Parathyroid adenoma (tissue), 2 donors: ENCODE results near the gene SIK3.

Source experiments
- H2AFZ ChIP-seq: fragments of 300-600 bp; sonication (generic); one replicate; pipeline ENCODE4 v1.7.0; 2017; ENCODE audit warnings: antibody characterized with exemption, mild to moderate bottlenecking
- H3K27ac ChIP-seq: fragments of 300-600 bp; sonication (generic); one replicate; pipeline ENCODE4 v1.7.0; 2017
- H3K27me3 ChIP-seq: fragments of 300-600 bp; sonication (generic); one replicate; pipeline ENCODE4 v1.7.0; 2017; ENCODE audit warnings: low read length; ENCODE audit not compliant: control insufficient read depth, insufficient read depth
- H3K36me3 ChIP-seq: fragments of 300-600 bp; sonication (generic); one replicate; pipeline ENCODE4 v1.7.0; 2017; ENCODE audit warnings: low read length; ENCODE audit not compliant: control insufficient read depth, insufficient read depth
- H3K4me1 ChIP-seq: fragments of 300-600 bp; sonication (generic); one replicate; pipeline ENCODE4 v1.7.0; 2017; ENCODE audit warnings: control low read depth
- H3K4me2 ChIP-seq: fragments of 300-600 bp; sonication (generic); one replicate; pipeline ENCODE4 v1.7.0; 2017; ENCODE audit warnings: low read length
- H3K4me3 ChIP-seq: fragments of 300-600 bp; sonication (generic); one replicate; pipeline ENCODE4 v1.7.0; 2017; ENCODE audit warnings: low read depth, low read length
- H3K79me2 ChIP-seq: fragments of 300-600 bp; sonication (generic); one replicate; pipeline ENCODE4 v1.7.0; 2017; ENCODE audit warnings: control low read depth
- H3K9ac ChIP-seq: fragments of 300-600 bp; sonication (generic); one replicate; pipeline ENCODE4 v1.7.0; 2017; ENCODE audit warnings: mild to moderate bottlenecking
- H3K9me3 ChIP-seq: fragments of 300-600 bp; sonication (generic); one replicate; pipeline ENCODE4 v1.7.0; 2017; ENCODE audit warnings: low read length; ENCODE audit not compliant: control insufficient read depth
- CTCF ChIP-seq: fragments of 300-600 bp; sonication (generic); IDR thresholded peaks from one replicate; pipeline ENCODE4 v1.7.0; 2017; ENCODE audit warnings: antibody characterized with exemption, mild to moderate bottlenecking
- donor health status: primary hyperparathyroidism.

The SIK3 gene

GRCh38 chr11:116827461-116827860, 270.8 kb downstream of the SIK3 start:
- no peaks in the 10 kb centered on the region for H3K79me2 ChIP-seq
- TF ChIP-seq CTCF = no peak
- H3K9me3 ChIP-seq = no peaks in the 10 kb centered on the region
- H3K4me3 ChIP-seq = no peak overlapping the region
- H3K4me2 ChIP-seq = no peak overlapping the region
- H3K9ac ChIP-seq = no peak overlapping the region
- H3K27me3 ChIP-seq = no peaks in the 10 kb centered on the region
- no peaks in the 10 kb centered on the region for H3K36me3 ChIP-seq
- no peak overlapping the region for H2AFZ ChIP-seq
- no peak overlapping the region for H3K27ac ChIP-seq
- H3K4me1 ChIP-seq = no peaks in the 10 kb centered on the region

GRCh38 chr11:116826751-116827431, 271.3 kb downstream of the SIK3 start:
- Histone ChIP-seq H3K4me2 (no peak overlapping the region), H3K4me1 (no peaks in the 10 kb centered on the region), H3K27ac (no peak overlapping the region), H2AFZ (no peak overlapping the region), H3K9ac (no peak overlapping the region), H3K27me3 (no peaks in the 10 kb centered on the region), H3K4me3 (no peak overlapping the region), H3K9me3 (no peaks in the 10 kb centered on the region), H3K79me2 (no peaks in the 10 kb centered on the region), H3K36me3 (no peaks in the 10 kb centered on the region)
- no peak for TF ChIP-seq CTCF

GRCh38 chr11:116825854-116826750, 272.1 kb downstream of the SIK3 start:
- H3K9me3 ChIP-seq = no peaks in the 10 kb centered on the region
- no peak overlapping the region for H2AFZ ChIP-seq
- H3K36me3 ChIP-seq = no peaks in the 10 kb centered on the region
- H3K9ac ChIP-seq = no peak overlapping the region
- H3K4me1 ChIP-seq = no peaks in the 10 kb centered on the region
- no peaks in the 10 kb centered on the region for H3K27me3 ChIP-seq
- no peak overlapping the region for H3K4me3 ChIP-seq
- no peak overlapping the region for H3K4me2 ChIP-seq
- no peak for TF ChIP-seq CTCF
- no peaks in the 10 kb centered on the region for H3K79me2 ChIP-seq
- no peak overlapping the region for H3K27ac ChIP-seq

GRCh38 chr11:116825434-116825833, 272.8 kb downstream of the SIK3 start:
- Histone ChIP-seq H3K9ac (no peak overlapping the region), H3K36me3 (no peaks in the 10 kb centered on the region)
- no peak for TF ChIP-seq CTCF

More at GRCh38 chr11:116825434-116825833, 272.8 kb downstream of the SIK3 start:
- H3K79me2 ChIP-seq = no peaks in the 10 kb centered on the region
- H2AFZ ChIP-seq = no peak overlapping the region
- no peaks in the 10 kb centered on the region for H3K4me1 ChIP-seq
- no peaks in the 10 kb centered on the region for H3K27me3 ChIP-seq
- H3K4me2 ChIP-seq = no peak overlapping the region
- H3K9me3 ChIP-seq = no peaks in the 10 kb centered on the region
- H3K4me3 ChIP-seq = no peak overlapping the region
- no peak overlapping the region for H3K27ac ChIP-seq
